Uterus (tissue), 2 donors: Measurements from ENCODE around the gene LMX1A.

ENCODE experiments used
- CTCF ChIP-seq, 4 experiments: fragments of 200-600 bp in 2 of 4; fragments of 450-650 bp in 2 of 4; sonication (generic) in 2 of 4; IDR thresholded peaks; one replicate each; pipeline ENCODE4 v1.5.1; 2016 to 2019; ENCODE audit warnings: antibody characterized with exemption in 4 of 4, mild to moderate bottlenecking in 2 of 4, moderate library complexity in 1 of 4
- POLR2A ChIP-seq, 2 donors: fragments of 450-650 bp; IDR thresholded peaks; one replicate each; pipeline ENCODE4 v1.6.1; 2016; ENCODE audit warnings: antibody characterized with exemption in 2 of 2, mild to moderate bottlenecking in 1 of 2, moderate library complexity in 1 of 2

- TF ChIP-seq POLR2A (IDR thresholded peaks at IDR 0.05) (no peak), CTCF (IDR thresholded peaks at IDR 0.05) (no peak)
These were observed 138.6 kb downstream of the LMX1A start for GRCh38 chr1:165217958-165218357.
